OCI-LY7 (cell line): ENCODE measurements around the gene ADAMTSL3. TPM values are rescaled to one million over a fixed set of nuclear protein-coding genes. Genes with fewer than 3 reads are reported as not detected.

Experiments
- BruUV-seq: library from RNA; stranded (reverse); fragments of 400-500 nt; replicated peaks from 2 replicates; lab custom pipeline; 2021; lab: Mats Ljungman, UMichigan
- CTCF ChIA-PET: fragments of 300-600 bp; sonication (Branson Sonifier 250); formaldehyde crosslinking; loops from one replicate; lab custom pipeline; 2022; ENCODE audit warnings: antibody characterized with exemption; ENCODE audit not compliant: unreplicated experiment; lab: Charles Lee
- POLR2A ChIA-PET: fragments of 300-600 bp; sonication (Branson Sonifier 250); formaldehyde crosslinking; loops from one replicate; lab custom pipeline; 2022; ENCODE audit warnings: antibody characterized with exemption; lab: Charles Lee
- DNase-seq: peaks from one replicate; pipeline ENCODE4 v3.0.0-alpha.2; 2015; ENCODE audit warnings: low spot score
- H2AFZ ChIP-seq: fragments of 200-600 bp; sonication (generic), shearing (Covaris generic); 2 replicates; pipeline ENCODE4 v1.6.1; 2014; ENCODE audit warnings: mild to moderate bottlenecking, antibody characterized with exemption, low read length, moderate library complexity
- H3K27ac ChIP-seq: fragments of 200-600 bp; sonication (generic); 2 replicates; pipeline ENCODE4 v1.5.1; 2014; ENCODE audit warnings: mixed run types, low read depth, mild to moderate bottlenecking, moderate library complexity, low read length, inconsistent platforms; ENCODE audit not compliant: poor library complexity, severe bottlenecking
- H3K36me3 ChIP-seq: fragments of 200-600 bp; sonication (generic); 2 replicates; pipeline ENCODE4 v1.6.1; 2014; ENCODE audit warnings: mild to moderate bottlenecking, antibody characterized with exemption, low read length, moderate library complexity, mixed read lengths; ENCODE audit not compliant: insufficient read depth
- H3K4me1 ChIP-seq: fragments of 200-600 bp; sonication (generic); 2 replicates; pipeline ENCODE4 v1.5.1; 2014; ENCODE audit warnings: mild to moderate bottlenecking, low read length; ENCODE audit not compliant: insufficient read depth, poor library complexity, severe bottlenecking
- H3K4me2 ChIP-seq: fragments of 200-600 bp; sonication (generic); 2 replicates; pipeline ENCODE4 v1.6.1; 2014; ENCODE audit warnings: mild to moderate bottlenecking, low read length
- H3K4me3 ChIP-seq: fragments of 200-600 bp; sonication (generic); 2 replicates; pipeline ENCODE4 v1.5.1; 2014; ENCODE audit warnings: mild to moderate bottlenecking, low read depth, low read length; ENCODE audit not compliant: poor library complexity, severe bottlenecking
- H3K79me2 ChIP-seq: fragments of 200-600 bp; sonication (generic); 2 replicates; pipeline ENCODE4 v1.6.1; 2016; ENCODE audit warnings: low read depth, mild to moderate bottlenecking, low read length, moderate library complexity, mixed read lengths; ENCODE audit not compliant: insufficient read depth
- H3K9me2 ChIP-seq: fragments of 200-600 bp; sonication (generic); 2 replicates; pipeline ENCODE4 v1.6.1; 2016; ENCODE audit warnings: mild to moderate bottlenecking, low read length, mixed read lengths; ENCODE audit not compliant: insufficient read depth
- H3K9me3 ChIP-seq: fragments of 200-600 bp; sonication (generic); 2 replicates; pipeline ENCODE4 v1.6.1; 2014; ENCODE audit warnings: mild to moderate bottlenecking, mixed run types, low read length, mixed read lengths
- H4K20me1 ChIP-seq: fragments of 200-600 bp; sonication (generic); 2 replicates; pipeline ENCODE4 v1.6.1; 2014; ENCODE audit warnings: mild to moderate bottlenecking, antibody characterized with exemption, low read length, moderate library complexity, mixed read lengths; ENCODE audit not compliant: insufficient read depth
- EZH2phosphoT487 ChIP-seq: fragments of 200-600 bp; sonication (generic); IDR thresholded peaks from 2 replicates; pipeline ENCODE4 v1.6.1; 2018; ENCODE audit warnings: low read depth, borderline replicate concordance, mild to moderate bottlenecking, mixed run types, antibody characterized with exemption, low read length, moderate library complexity, mixed read lengths
- intact Hi-C: fragments of 100-400 bp; cut with micrococcal nuclease; formaldehyde crosslinking; loops from one replicate; pipeline ENCODE4 v1.10.0; 2022; ENCODE audit not compliant: unreplicated experiment
- total RNA-seq, 2 experiments: library from RNA; depleted of rRNA in 1 of 2; stranded (reverse); fragments of >200 nt in 1 of 2; shearing (Covaris generic) in 1 of 2; gene quantifications; 2 replicates each; pipeline ENCODE4 v1.2.3, GENCODE V29; 2014 to 2022
- TF ChIP-seq, protein P1 (sequence below): fragments of 200-600 bp; sonication (generic); conservative IDR thresholded peaks from 2 replicates; pipeline ENCODE4 v1.5.1; 2014; ENCODE audit warnings: mild to moderate bottlenecking, antibody characterized with exemption, low read length, moderate library complexity, mixed read lengths

The ADAMTSL3 gene
- total RNA-seq, 2 experiments from 2014 or later: not detected

- H2AFZ ChIP-seq: no peak overlapping the region
- H3K9me3 ChIP-seq: no peaks in the 10 kb centered on the region
- no peaks in the 10 kb centered on the region for H3K79me2 ChIP-seq
- intact Hi-C loops: no loop called here
- no peaks in the 10 kb centered on the region for H3K4me1 ChIP-seq
- H3K36me3 ChIP-seq: no peaks in the 10 kb centered on the region
- no peaks in the 10 kb centered on the region for H4K20me1 ChIP-seq
- TF ChIP-seq EZH2phosphoT487: no peak
- TF ChIP-seq, protein P1, sequence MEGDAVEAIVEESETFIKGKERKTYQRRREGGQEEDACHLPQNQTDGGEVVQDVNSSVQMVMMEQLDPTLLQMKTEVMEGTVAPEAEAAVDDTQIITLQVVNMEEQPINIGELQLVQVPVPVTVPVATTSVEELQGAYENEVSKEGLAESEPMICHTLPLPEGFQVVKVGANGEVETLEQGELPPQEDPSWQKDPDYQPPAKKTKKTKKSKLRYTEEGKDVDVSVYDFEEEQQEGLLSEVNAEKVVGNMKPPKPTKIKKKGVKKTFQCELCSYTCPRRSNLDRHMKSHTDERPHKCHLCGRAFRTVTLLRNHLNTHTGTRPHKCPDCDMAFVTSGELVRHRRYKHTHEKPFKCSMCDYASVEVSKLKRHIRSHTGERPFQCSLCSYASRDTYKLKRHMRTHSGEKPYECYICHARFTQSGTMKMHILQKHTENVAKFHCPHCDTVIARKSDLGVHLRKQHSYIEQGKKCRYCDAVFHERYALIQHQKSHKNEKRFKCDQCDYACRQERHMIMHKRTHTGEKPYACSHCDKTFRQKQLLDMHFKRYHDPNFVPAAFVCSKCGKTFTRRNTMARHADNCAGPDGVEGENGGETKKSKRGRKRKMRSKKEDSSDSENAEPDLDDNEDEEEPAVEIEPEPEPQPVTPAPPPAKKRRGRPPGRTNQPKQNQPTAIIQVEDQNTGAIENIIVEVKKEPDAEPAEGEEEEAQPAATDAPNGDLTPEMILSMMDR: no peak
- DNase-seq: no peak
- no peaks in the 10 kb centered on the region for H3K9me2 ChIP-seq
- H3K4me2 ChIP-seq: no peak overlapping the region
- no peak overlapping the region for H3K4me3 ChIP-seq
- CTCF ChIA-PET: no interaction called here
- H3K27ac ChIP-seq: no peak overlapping the region
- POLR2A ChIA-PET: no interaction called here
- BruUV-seq: no TSS peak
These were observed 42.0 kb downstream of the ADAMTSL3 start for GRCh38 chr15:83695901-83696425.

- DNase-seq: no peak
- CTCF ChIA-PET: no interaction called here
- H3K4me1 ChIP-seq: no peaks in the 10 kb centered on the region
- H3K9me3 ChIP-seq: no peaks in the 10 kb centered on the region
- no peaks in the 10 kb centered on the region for H3K9me2 ChIP-seq
- H4K20me1 ChIP-seq: no peaks in the 10 kb centered on the region
- no peak overlapping the region for H3K27ac ChIP-seq
- TF ChIP-seq, protein P1: no peak
- TF ChIP-seq EZH2phosphoT487: no peak
- H3K4me3 ChIP-seq: no peak overlapping the region
- H3K79me2 ChIP-seq: no peaks in the 10 kb centered on the region
- no peaks in the 10 kb centered on the region for H3K36me3 ChIP-seq
- H3K4me2 ChIP-seq: no peak overlapping the region
- POLR2A ChIA-PET: no interaction called here
- no peak overlapping the region for H2AFZ ChIP-seq
- no TSS peak for BruUV-seq
- intact Hi-C loops: no loop called here
These were observed 43.8 kb downstream of the ADAMTSL3 start for GRCh38 chr15:83697716-83698115.

DNA sequence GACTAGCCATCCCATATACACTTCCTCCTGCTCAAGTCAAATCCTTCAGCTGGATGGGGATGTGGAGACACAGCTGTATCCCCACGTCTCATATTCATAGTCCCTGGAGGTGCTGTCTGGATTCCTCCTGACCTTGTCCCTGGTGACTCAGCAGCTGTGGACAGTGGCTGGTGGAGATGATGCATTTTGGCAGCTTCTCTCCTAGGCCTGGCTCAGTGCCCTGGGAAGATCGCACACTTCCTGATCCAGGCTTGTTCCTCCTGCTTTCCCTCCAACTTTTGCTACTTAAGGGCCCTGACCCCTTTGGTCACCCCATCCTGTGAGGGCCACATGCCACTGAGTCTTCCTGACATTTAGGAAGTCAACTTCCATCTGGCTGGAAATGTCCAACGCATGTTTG lies 44.4 kb downstream of the ADAMTSL3 start:
- no peaks in the 10 kb centered on the region for H3K36me3 ChIP-seq
- intact Hi-C loops: no loop called here
- H3K27ac ChIP-seq: no peak overlapping the region
- no peaks in the 10 kb centered on the region for H3K4me1 ChIP-seq
- H2AFZ ChIP-seq: no peak overlapping the region
- BruUV-seq: no TSS peak
- no peak overlapping the region for H3K4me2 ChIP-seq
- no peak for DNase-seq
- ChIA-PET POLR2A (no interaction called here), CTCF (no interaction called here)
- H3K9me3 ChIP-seq: no peaks in the 10 kb centered on the region
- TF ChIP-seq EZH2phosphoT487: no peak
- TF ChIP-seq, protein P1: no peak
- H3K79me2 ChIP-seq: no peaks in the 10 kb centered on the region
- no peaks in the 10 kb centered on the region for H3K9me2 ChIP-seq
- no peak overlapping the region for H3K4me3 ChIP-seq
- H4K20me1 ChIP-seq: no peaks in the 10 kb centered on the region
